Measurements from ENCODE around the gene CDH4. TPM values are rescaled to one million over a fixed set of nuclear protein-coding genes. Genes with fewer than 3 reads are reported as not detected.

CDH4 gene
- total and polyA plus RNA-seq, 2 donors (not counting 3 experiments of a cell fraction or from before 2014, with no cell fraction given) = 0.17 to 0.51 TPM

DNA sequence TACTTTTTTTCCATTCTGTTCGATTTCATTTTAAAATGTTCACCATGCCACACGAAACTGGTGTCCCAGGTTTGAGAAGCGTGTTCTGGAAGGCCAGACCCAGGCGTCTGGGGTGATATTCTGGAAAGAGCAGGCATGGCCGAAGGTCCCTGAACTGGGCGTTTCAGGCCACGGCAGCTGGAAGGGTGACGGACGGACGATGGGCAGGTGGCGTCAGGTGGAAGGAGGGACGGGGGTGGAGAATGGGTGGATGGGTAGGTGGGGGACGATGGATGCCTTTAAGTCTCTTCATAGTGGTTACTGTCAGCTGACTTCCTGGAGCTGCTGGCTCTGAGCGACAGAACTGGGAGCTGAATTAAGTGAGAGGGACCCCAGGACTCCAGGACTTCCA, 44.6 kb downstream of the CDH4 start:
- POLR2A ChIA-PET = no interaction called here
- H3K4me1 ChIP-seq (ENCODE audit: control insufficient read depth, extremely low read depth, insufficient read depth, low read length) = no peaks in the 10 kb centered on the region
- no peaks in the 10 kb centered on the region for H4K20me1 ChIP-seq (replicated peaks; ENCODE audit: control insufficient read depth, extremely low read depth, insufficient read depth, low read length)
- BruUV-seq (replicated peaks) = no TSS peak
- H3K9ac ChIP-seq (replicated peaks; ENCODE audit: extremely low read depth, insufficient read depth, low read length) = no peak overlapping the region
- dilution Hi-C loops (cut with MboI; ENCODE audit: extremely low pct_ligation_motif_present, low sequenced_read_pairs) = no loop called here
- H3K36me3 ChIP-seq (ENCODE audit: control insufficient read depth in 2 of 2, extremely low read depth in 1 of 2, insufficient read depth in 2 of 2, low read length in 2 of 2) = no peaks in the 10 kb centered on the region
- CTCF ChIA-PET = no interaction called here
- DNase-seq (ENCODE audit: low read depth, low spot score) (no peak), FAIRE-seq (no peak)
- no peaks in the 10 kb centered on the region for H3K79me2 ChIP-seq (ENCODE audit: control insufficient read depth, insufficient read depth, low read length)
- H3K27me3 ChIP-seq (ENCODE audit: control insufficient read depth in 2 of 2, insufficient read depth in 2 of 2, low read length in 2 of 2) = no peaks in the 10 kb centered on the region
- intact Hi-C loops (cut with micrococcal nuclease) = no loop called here
- TF ChIP-seq EZH2 (IDR thresholded peaks at IDR 0.05; ENCODE audit: borderline replicate concordance, low read depth, low read length, severe bottlenecking) (no peak), GATA2 (IDR thresholded peaks at IDR 0.05; ENCODE audit: insufficient read depth, insufficient read length, low read depth, low read length) (no peak), POLR2A (IDR thresholded peaks at IDR 0.05; ENCODE audit: low read depth, low read length) (no peak), MYC (IDR thresholded peaks at IDR 0.05; ENCODE audit: low read depth, low read length) (no peak), POLR2AphosphoS5 (IDR thresholded peaks at IDR 0.05; ENCODE audit: insufficient read depth, low read depth, low read length) (no peak), FOS (IDR thresholded peaks at IDR 0.05; ENCODE audit: borderline replicate concordance, insufficient read depth, low read length) (no peak), JUN (IDR thresholded peaks at IDR 0.05; ENCODE audit: borderline replicate concordance, insufficient read depth, insufficient read length, low read depth) (no peak)
- TF ChIP-seq, protein P1, sequence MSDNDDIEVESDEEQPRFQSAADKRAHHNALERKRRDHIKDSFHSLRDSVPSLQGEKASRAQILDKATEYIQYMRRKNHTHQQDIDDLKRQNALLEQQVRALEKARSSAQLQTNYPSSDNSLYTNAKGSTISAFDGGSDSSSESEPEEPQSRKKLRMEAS (IDR thresholded peaks at IDR 0.05; ENCODE audit: insufficient read depth, insufficient read length) = no peak
- TF ChIP-seq, protein P2, sequence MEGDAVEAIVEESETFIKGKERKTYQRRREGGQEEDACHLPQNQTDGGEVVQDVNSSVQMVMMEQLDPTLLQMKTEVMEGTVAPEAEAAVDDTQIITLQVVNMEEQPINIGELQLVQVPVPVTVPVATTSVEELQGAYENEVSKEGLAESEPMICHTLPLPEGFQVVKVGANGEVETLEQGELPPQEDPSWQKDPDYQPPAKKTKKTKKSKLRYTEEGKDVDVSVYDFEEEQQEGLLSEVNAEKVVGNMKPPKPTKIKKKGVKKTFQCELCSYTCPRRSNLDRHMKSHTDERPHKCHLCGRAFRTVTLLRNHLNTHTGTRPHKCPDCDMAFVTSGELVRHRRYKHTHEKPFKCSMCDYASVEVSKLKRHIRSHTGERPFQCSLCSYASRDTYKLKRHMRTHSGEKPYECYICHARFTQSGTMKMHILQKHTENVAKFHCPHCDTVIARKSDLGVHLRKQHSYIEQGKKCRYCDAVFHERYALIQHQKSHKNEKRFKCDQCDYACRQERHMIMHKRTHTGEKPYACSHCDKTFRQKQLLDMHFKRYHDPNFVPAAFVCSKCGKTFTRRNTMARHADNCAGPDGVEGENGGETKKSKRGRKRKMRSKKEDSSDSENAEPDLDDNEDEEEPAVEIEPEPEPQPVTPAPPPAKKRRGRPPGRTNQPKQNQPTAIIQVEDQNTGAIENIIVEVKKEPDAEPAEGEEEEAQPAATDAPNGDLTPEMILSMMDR (IDR thresholded peaks at IDR 0.05; ENCODE audit: extremely low read depth in 1 of 2, insufficient read depth in 1 of 2, low read depth in 1 of 2, low read length in 2 of 2) = no peak
- no peak overlapping the region for H2AFZ ChIP-seq (ENCODE audit: low read depth, low read length)
- H3K4me3 ChIP-seq (replicated peaks in 1 of 3; ENCODE audit: insufficient read depth in 1 of 3, low read depth in 1 of 3, low read length in 3 of 3) = no peak overlapping the region
- no peak overlapping the region for H3K27ac ChIP-seq (ENCODE audit: insufficient read depth, low read depth, low read length)
- H3K4me2 ChIP-seq (ENCODE audit: insufficient read depth, low read length) = no peak overlapping the region
- H3K9me3 ChIP-seq (replicated peaks; ENCODE audit: control insufficient read depth, insufficient read depth, low read length) = peaks cover 4% of the 10 kb centered on the region
- no peaks in the 10 kb centered on the region for H3K9me1 ChIP-seq (replicated peaks; ENCODE audit: control insufficient read depth, extremely low read depth, insufficient read depth, low read length)

Measured in endothelial cell of umbilical vein (primary cell).